Stimulated activated CD4-positive, alpha-beta T cell treated with anti-CD3 and anti-CD28 coated beads, Interleukin-4, amount 100 ng/mL, for 48 hours (primary cell): ENCODE results near the gene TIPRL.
A peak's percentile ranks its signal among the peaks of the same experiment; 100 is the strongest.

Experiments used
- DNase-seq, 2 donors: peaks; one replicate each; pipeline ENCODE4 v3.0.0-alpha.2; 2020; ENCODE audit warnings: low read depth in 2 of 2

The TIPRL gene

DNA sequence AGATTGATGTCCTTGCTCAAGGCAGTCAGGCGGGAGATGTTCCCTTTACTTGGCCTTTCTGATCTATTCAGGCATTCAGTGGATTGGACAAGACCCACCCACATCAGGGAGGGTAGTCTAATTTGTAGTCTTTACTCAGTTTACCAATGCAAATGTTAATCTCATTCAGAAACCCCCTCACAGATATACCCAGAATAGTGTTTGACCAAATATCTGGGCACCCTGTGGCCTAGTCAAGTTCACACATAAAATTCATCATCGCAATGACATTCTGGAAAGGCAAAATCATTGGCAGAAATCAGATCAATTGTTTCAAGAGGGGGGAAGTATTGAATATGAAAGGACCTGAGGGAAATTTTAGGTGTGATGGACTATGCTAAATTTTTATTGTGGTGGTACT, 34.6 kb downstream of the TIPRL start:
- DNase-seq: no peak

DNA sequence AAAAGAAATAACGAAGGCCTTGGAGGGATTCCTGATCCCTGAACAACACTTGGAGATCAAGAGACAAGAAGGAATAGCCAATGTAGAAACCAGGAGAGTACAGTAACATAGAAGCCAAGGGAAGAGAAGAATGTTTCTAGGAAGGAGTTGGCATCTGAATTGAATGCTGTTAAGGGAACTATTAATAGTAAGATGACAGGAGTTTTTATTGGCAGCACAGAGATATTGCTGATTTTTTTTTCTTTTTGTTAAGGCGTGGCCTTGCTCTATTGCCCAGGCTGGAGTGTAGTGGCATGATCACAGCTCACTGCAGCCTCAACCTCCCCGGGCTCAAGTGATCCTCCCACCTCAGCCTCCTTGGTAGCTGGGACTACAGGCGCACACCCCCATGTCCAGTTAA, 37.4 kb downstream of the TIPRL start:
- DNase-seq: no peak

GRCh38 chr1:168217664-168218063, 38.9 kb downstream of the TIPRL start:
- no peak for DNase-seq

DNA sequence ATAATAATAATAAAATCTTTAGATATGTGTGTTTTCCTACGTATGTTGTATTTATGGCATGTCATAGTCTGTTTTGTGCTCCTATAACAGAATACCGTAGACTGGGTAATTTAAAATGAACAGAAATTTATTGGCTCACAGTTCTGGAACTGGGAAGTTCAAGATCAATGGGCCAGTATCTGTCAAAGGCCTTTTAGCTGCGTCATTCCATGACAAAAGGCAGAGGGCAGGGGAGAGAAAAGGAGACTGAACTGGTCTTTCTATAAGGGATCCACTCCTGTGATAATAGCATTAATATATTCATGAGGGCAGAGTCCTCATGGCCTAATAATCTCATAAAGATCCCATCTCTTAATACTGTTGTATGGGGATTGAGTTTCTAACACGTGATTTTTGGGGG, 39.9 kb downstream of the TIPRL start:
- DNase-seq: no peak

DNA sequence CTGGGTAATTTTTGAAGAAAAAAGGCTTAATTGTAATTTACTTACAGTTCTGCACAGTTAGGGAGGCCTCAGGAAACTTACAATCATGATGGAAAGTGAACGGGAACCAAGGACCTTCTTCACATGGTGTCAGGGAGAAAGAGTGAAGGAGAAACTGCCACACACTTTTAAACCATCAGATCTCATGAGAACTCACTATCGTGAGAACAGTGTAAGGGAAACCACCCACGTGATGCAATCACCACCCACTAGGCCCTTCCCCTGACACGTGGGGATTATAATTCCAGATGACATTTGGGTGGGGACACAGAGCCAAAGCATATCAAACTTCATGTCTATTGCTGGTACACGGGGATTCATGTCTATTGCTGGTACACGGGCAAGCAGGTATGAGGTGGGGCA, 41.7 kb downstream of the TIPRL start:
- DNase-seq: no peak

GRCh38 chr1:168221275-168221674, 42.5 kb downstream of the TIPRL start:
- no peak for DNase-seq

- no peak for DNase-seq
Observed at GRCh38 chr1:168223261-168223660, 44.5 kb downstream of the TIPRL start.

DNA sequence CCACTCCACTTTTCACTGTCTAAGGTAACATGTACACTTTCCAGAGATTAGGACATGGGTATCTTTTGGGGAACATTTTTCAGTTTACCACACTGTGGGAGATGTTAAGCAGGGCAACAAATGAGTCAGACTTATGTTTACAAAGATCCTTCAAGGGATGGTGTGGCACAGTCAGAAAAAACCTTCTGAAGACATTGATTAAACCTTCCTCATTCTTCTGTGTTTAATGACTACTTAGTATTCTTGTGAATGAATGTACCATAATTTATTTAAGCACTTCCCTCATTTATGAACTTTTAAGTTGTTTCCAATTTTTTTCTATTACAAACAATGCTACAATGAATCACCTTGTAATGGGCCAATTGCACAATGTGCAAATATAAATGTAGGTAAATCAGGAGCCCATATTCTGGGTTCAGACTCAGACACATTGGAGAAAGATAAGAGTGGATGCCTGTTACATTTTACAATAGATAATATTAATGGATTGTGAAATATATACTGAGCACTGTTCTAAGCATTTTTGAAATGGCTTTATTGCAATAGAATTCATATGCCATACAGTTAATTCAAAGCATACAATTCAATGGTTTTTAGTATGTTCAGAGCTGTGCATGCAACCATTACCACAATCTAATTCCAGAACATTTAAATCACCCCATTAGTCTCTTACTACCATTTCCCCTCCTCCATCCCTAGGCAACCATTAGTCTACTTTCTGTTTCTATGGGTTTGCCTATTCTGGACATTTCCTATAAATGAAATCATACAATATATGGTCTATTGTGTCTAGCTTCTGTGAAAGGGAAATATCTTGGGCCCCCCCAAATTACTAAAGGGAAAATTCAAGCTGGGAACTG, 45.1 kb downstream of the TIPRL start:
- DNase-seq: no peak

DNA sequence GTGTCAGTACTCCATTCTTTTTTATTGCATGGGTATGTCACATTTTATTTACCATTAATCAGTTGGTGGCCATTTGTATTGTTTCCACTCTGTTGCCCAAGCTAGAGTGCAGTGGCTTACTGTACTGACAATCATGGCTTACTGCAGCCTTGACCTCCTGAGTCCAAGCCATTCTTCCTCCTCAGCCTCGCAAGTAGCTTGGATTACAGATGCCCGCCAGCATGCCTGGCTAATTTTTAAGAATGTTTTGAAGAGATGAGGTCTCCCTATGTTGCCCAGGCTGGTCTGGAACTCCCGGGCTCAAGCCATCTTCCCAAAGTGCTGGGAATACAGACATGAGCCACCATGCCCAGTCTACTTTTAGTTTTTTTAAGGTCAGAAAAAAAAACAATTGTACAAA, 46.2 kb downstream of the TIPRL start:
- DNase-seq: no peak

DNA sequence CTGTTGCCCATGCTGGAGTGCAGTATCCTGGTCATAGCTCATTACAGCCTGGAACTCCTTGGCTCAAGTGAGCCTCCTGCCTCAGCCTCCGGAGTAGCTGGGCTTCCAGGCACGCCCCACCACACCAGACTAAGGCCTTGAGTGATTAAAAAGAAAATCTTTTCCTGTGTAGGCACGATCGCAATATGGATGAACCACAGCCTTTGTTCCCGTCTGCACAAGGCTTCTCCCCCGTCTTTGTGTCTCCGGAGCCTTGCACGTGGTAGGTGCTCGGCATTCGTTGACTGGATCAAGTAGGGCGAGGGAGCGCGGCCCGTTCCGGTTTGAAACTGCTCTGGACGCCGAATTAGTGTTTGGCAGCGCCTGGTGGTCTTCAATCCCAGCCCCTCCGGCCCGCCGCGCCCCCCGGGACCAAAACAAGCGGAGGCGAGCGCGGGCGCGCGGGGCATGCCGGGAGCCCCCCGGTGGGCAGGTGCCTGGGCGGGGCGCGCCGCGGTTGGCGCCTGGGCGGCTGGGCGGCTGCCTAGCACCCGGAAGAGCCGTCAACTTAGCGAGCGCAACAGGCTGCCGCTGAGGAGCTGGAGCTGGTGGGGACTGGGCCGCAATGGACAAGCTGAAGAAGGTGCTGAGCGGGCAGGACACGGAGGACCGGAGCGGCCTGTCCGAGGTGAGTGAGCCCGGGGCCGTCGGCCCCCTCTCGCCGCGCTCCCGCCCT, 46.9 kb downstream of the TIPRL start, which contains the start of gene SFT2D2:
Gene SFT2D2 (plus strand): TSS at position 529 of the 715 bp plus-strand sequence. CDS start 76 bp downstream, at position 605.
- DNase-seq: peak; percentile 68 to 75

GRCh38 chr1:168227620-168228019, 48.9 kb downstream of the TIPRL start:
- no peak for DNase-seq

- no peak for DNase-seq
Observed at GRCh38 chr1:168229893-168230292, 51.1 kb downstream of the TIPRL start.

DNA sequence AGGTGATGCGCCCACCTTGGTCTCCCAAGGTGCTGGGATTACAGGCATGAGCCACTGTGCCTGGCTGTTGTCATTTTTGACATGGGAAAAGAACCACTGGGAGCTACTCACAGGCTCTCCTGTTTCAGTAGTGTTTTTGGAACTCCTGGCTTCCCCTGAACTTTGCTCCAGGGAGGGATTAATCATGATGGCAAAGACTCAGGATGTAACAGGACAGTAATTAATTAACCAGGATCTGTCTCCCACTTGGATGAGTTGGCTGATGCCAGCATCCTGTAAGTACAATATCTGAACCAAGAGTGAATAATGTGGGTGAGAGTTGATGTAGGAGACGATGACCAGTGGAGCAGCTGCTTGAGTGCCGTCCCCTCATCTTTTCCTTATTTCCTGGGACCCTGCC, 51.9 kb downstream of the TIPRL start:
- no peak for DNase-seq

- DNase-seq: peak in 1 of 2 donors; percentile 18
Observed at GRCh38 chr1:168234846-168235547, 56.2 kb downstream of the TIPRL start.

- no peak for DNase-seq
Observed at GRCh38 chr1:168235548-168235885, 56.8 kb downstream of the TIPRL start.

DNA sequence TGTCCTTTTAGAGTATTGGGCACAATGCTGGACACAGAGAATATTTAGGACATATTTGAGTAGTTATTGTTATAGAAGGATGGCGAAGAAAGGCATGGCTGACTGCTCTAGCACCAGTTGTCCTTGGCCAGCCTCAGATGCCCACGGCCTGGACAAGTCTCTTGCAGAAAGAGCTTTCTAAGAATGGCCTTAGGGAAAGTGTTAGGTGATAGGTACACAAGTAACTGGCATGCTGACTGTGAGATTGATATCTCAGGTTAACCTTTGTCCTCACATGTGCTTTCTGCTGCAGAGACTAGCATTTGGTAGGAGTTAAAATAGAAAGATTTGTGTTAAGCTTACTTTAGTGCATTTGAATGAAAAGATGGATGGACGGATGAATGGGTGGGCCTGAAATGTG, 57.2 kb downstream of the TIPRL start:
- DNase-seq: no peak

- DNase-seq: peak; percentile 6 to 34
Observed at GRCh38 chr1:168236836-168237611, 58.3 kb downstream of the TIPRL start.

DNA sequence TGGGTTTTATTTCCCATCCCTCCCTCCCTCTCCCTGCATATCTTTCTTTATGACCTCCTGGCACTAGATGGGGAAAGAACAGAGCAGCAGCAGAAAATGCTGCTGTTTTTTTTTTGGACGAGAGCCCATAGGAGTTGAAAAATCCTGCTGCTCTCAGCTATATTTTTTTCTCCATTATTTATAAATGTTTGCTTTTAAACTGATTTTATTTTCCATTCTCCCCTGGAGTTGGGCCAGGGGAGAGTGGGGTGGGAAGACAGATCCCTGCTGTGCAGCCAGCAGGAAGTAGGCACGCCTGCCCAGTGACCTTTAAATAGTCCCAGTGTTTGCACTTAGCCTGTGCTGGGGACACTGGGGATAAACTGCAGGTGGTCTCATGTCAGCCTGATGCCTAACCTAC, 64.4 kb downstream of the TIPRL start:
- DNase-seq: no peak

- DNase-seq: no peak
Observed at GRCh38 chr1:168243636-168244212, 65.0 kb downstream of the TIPRL start.

GRCh38 chr1:168245042-168245441, 66.3 kb downstream of the TIPRL start:
- no peak for DNase-seq

DNA sequence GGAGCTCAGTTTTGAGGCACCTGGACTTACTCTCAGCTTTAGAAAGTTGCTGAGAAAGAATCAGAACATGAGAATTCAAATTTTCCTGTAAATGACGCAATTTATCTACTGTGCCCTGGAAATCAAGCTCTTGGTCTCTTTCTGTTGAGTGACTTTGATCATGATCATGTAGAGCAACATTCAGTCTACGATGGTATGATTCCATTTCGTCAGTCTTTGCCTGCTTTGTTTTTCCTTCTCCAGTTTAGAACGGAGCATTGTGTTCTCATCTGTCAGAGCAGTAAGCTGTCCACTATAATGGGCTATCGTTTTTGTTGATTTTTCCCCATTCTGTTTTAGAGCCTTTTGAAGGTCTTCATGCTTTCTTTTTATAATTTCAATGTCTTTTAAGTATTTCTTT, 67.7 kb downstream of the TIPRL start:
- DNase-seq: no peak
